GM12878 (cell line): ENCODE measurements around the gene TTLL7. TPM values are rescaled to one million over a fixed set of nuclear protein-coding genes. Genes with fewer than 3 reads are reported as not detected.

Source experiments
- ATAC-seq: fragments of 200-7000 bp; cut with Tn5 transposase; 3 replicates; pipeline ENCODE4 v1.9.1; 2020; ENCODE audit warnings: mild to moderate bottlenecking, moderate library complexity
- BruUV-seq: library from RNA; stranded (reverse); fragments of 400-500 nt; replicated peaks from 2 replicates; lab custom pipeline; 2021; lab: Mats Ljungman, UMichigan
- CTCF ChIA-PET: fragments of 300-600 bp; sonication (Branson Sonifier 250); formaldehyde crosslinking; extraction: SDS; loops from one replicate; lab custom pipeline; 2021; ENCODE audit warnings: inconsistent platforms; lab: Yijun Ruan, JAX
- POLR2A ChIA-PET: fragments of 350-600 bp; formaldehyde crosslinking; extraction: SDS; loops from one replicate; lab custom pipeline; 2021; ENCODE audit warnings: inconsistent platforms; lab: Charles Lee
- RAD21 ChIA-PET: fragments of 300-600 bp; sonication (Branson Sonifier 250); formaldehyde crosslinking; loops from one replicate; lab custom pipeline; 2023; ENCODE audit warnings: antibody characterized with exemption; ENCODE audit not compliant: unreplicated experiment; lab: Charles Lee
- SMC1A ChIA-PET: fragments of 300-600 bp; sonication (Branson Sonifier 250); formaldehyde crosslinking; loops from one replicate; lab custom pipeline; 2023; ENCODE audit not compliant: unreplicated experiment, uncharacterized antibody; lab: Charles Lee
- DNase-seq: peaks from one replicate; pipeline ENCODE4 v3.0.0-alpha.2; 2011; ENCODE audit warnings: low read depth, low spot score
- FAIRE-seq: peaks from 3 replicates; lab custom pipeline; 2011; peaks lifted over from hg19 to GRCh38; lab: Jason Lieb, UNC
- H2AFZ ChIP-seq: 2 replicates; pipeline ENCODE4 v1.6.0; 2011; ENCODE audit warnings: low read depth, low read length, control low read depth; ENCODE audit not compliant: control insufficient read depth
- H3K27ac ChIP-seq: 2 replicates; pipeline ENCODE4 v1.5.1; 2011; ENCODE audit warnings: control low read depth; ENCODE audit not compliant: control insufficient read depth, insufficient read depth
- H3K27me3 ChIP-seq, 2 experiments: replicated peaks in 1 of 2; 2 replicates each; pipeline versions ENCODE4 v1.6.0 to v1.6.1; 2011; ENCODE audit warnings: low read length in 1 of 2; ENCODE audit not compliant: control insufficient read depth in 2 of 2, insufficient read depth in 2 of 2
- H3K36me3 ChIP-seq, 2 experiments: 2 replicates each; pipeline ENCODE4 v1.5.1; 2011; ENCODE audit warnings: low read length in 1 of 2; ENCODE audit not compliant: control insufficient read depth in 2 of 2, insufficient read depth in 2 of 2
- H3K4me1 ChIP-seq: 2 replicates; pipeline ENCODE4 v1.6.1; 2011; ENCODE audit warnings: mild to moderate bottlenecking, low read length, moderate library complexity, mixed read lengths; ENCODE audit not compliant: control insufficient read depth, insufficient read depth
- H3K4me2 ChIP-seq: 2 replicates; pipeline ENCODE4 v1.6.0; 2011; ENCODE audit warnings: control low read depth; ENCODE audit not compliant: control insufficient read depth, insufficient read depth
- H3K4me3 ChIP-seq: fragments of 200-600 bp; sonication (generic); 2 replicates; pipeline ENCODE4 v1.5.1; 2016
- H3K79me2 ChIP-seq: 2 replicates; pipeline ENCODE4 v1.6.0; 2011; ENCODE audit warnings: low read length; ENCODE audit not compliant: control insufficient read depth, insufficient read depth
- H3K9ac ChIP-seq: 2 replicates; pipeline ENCODE4 v1.8.0; 2011; ENCODE audit warnings: low read length, control low read depth, mixed read lengths; ENCODE audit not compliant: control insufficient read depth, insufficient read depth
- H3K9me3 ChIP-seq: replicated peaks from 3 replicates; pipeline ENCODE4 v1.5.1; 2011; ENCODE audit warnings: mild to moderate bottlenecking, low read length; ENCODE audit not compliant: control insufficient read depth, insufficient read depth
- H4K20me1 ChIP-seq: 2 replicates; pipeline ENCODE4 v1.6.0; 2011; ENCODE audit not compliant: control insufficient read depth, insufficient read depth
- CREB1 ChIP-seq: IDR thresholded peaks from 2 replicates; pipeline ENCODE4 v1.6.1; 2012; ENCODE audit warnings: low read depth, mild to moderate bottlenecking, inconsistent platforms
- CREM ChIP-seq: IDR thresholded peaks from 2 replicates; pipeline ENCODE4 v1.6.1; 2014; ENCODE audit warnings: antibody characterized with exemption, low read depth
- CUX1 ChIP-seq: IDR thresholded peaks from 2 replicates; pipeline ENCODE4 v1.6.1; 2012; ENCODE audit warnings: improper control_type of control experiment, low read depth, low read length; ENCODE audit not compliant: insufficient replicate concordance
- E4F1 ChIP-seq: fragments of 450-650 bp; IDR thresholded peaks from 2 replicates; pipeline ENCODE4 v1.6.1; 2018; ENCODE audit warnings: borderline replicate concordance, mild to moderate bottlenecking; ENCODE audit not compliant: partially characterized antibody
- EGR1 ChIP-seq, 2 experiments: IDR thresholded peaks; 1 replicate in 1 of 2; 2 replicates in 1 of 2; pipeline ENCODE4 v1.6.1; 2011 to 2012; ENCODE audit warnings: low read depth in 2 of 2, low read length in 2 of 2, borderline replicate concordance in 1 of 2, mild to moderate bottlenecking in 1 of 2, moderate library complexity in 1 of 2
- EZH2 ChIP-seq: IDR thresholded peaks from 2 replicates; pipeline ENCODE4 v1.6.1; 2012; ENCODE audit warnings: low read depth, mild to moderate bottlenecking, control low read depth, inconsistent platforms, low read length, borderline replicate concordance; ENCODE audit not compliant: control insufficient read depth
- KAT2A ChIP-seq: conservative IDR thresholded peaks from 2 replicates; pipeline ENCODE4 v1.6.1; 2011; ENCODE audit warnings: low read depth, low read length; ENCODE audit not compliant: control insufficient read depth
- MAX ChIP-seq: IDR thresholded peaks from 2 replicates; pipeline ENCODE4 v1.6.1; 2012; ENCODE audit warnings: low read depth, low read length, improper control_type of control experiment
- RELA ChIP-seq: fragments of 450-650 bp; IDR thresholded peaks from 2 replicates; pipeline ENCODE4 v1.8.0; 2014; ENCODE audit warnings: borderline replicate concordance; ENCODE audit not compliant: partially characterized antibody
- SMAD5 ChIP-seq: IDR thresholded peaks from 2 replicates; pipeline ENCODE4 v1.6.1; 2016; ENCODE audit warnings: antibody characterized with exemption, low read depth
- SREBF1 ChIP-seq: IDR thresholded peaks from 2 replicates; pipeline ENCODE4 v1.6.1; 2012; ENCODE audit warnings: mild to moderate bottlenecking, low read length
- SRF ChIP-seq, 2 experiments: IDR thresholded peaks; 2 replicates each; pipeline ENCODE4 v1.6.1; 2011; ENCODE audit warnings: low read depth in 2 of 2, low read length in 2 of 2, mild to moderate bottlenecking in 1 of 2, moderate library complexity in 1 of 2
- WGBS: methylation state at CpG from one replicate; pipeline ENCODE4 v1.1.6; 2016; ENCODE audit warnings: low lambda C conversion rate; ENCODE audit not compliant: insufficient replicate concordance, insufficient coverage; ENCODE audit errors: missing lambda C conversion rate; 5-methylcytosine and 5-hydroxymethylcytosine counted together
- in situ Hi-C: fragments of 300-500 bp; cut with MboI; formaldehyde crosslinking; loops from 9 replicates; pipeline ENCODE4 v1.14.3; 2018; ENCODE audit warnings: mixed read lengths
- intact Hi-C: fragments of 100-400 bp; cut with micrococcal nuclease; formaldehyde crosslinking; loops from one replicate; pipeline ENCODE4 v1.14.2; 2022; ENCODE audit not compliant: unreplicated experiment
- polyA plus RNA-seq, 11 experiments: library from polyadenylated mRNA; depleted of rRNA in 4 of 11; unstranded in 6 of 11; stranded (reverse) in 5 of 11; fragments of >200 nt; fragmentation: Nextera tagmentation in 4 of 11; fragmentation: Illumina TruSeq in 1 of 11; extraction: Ambion mirVana in 4 of 11; extraction: Trizol in 1 of 11; gene quantifications; 1 replicate in 1 of 11; 2 replicates in 10 of 11; pipeline versions ENCODE4 v1.2.1 to v1.2.3, GENCODE V29; 2011 to 2016; ENCODE audit warnings: inconsistent platforms in 2 of 11, missing spikeins in 2 of 11, low read depth in 1 of 11
- total RNA-seq, 4 experiments: library from RNA; depleted of rRNA in 3 of 4; stranded (reverse); fragments of >200 nt in 3 of 4; fragmentation: Illumina TruSeq in 1 of 4; extraction: Trizol in 1 of 4; gene quantifications; 2 replicates each; pipeline versions ENCODE4 v1.2.1 to v1.2.3, GENCODE V29; 2013 to 2021

Gene TTLL7
- total and polyA plus RNA-seq, 10 of the 15 experiments (the other 5 are each of a cell fraction or from before 2014, with no cell fraction given), result 0.03 to 1.4 (median 0.61) TPM

- TF ChIP-seq MAX (no peak), CREB1 (no peak)
Observed at GRCh38 chr1:83954166-83954823, 44.6 kb downstream of the TTLL7 start (continued).

- ChIA-PET SMC1A (no interaction called here), RAD21 (no interaction called here), CTCF (no interaction called here), POLR2A (no interaction called here)
- Histone ChIP-seq H3K4me3 (no peak overlapping the region), H4K20me1 (no peaks in the 10 kb centered on the region), H3K4me1 (no peaks in the 10 kb centered on the region), H3K27ac (no peak overlapping the region), H3K27me3 (no peaks in the 10 kb centered on the region), H3K9ac (no peak overlapping the region), H3K79me2 (no peaks in the 10 kb centered on the region), H2AFZ (no peak overlapping the region), H3K36me3 (no peaks in the 10 kb centered on the region), H3K9me3 (no peaks in the 10 kb centered on the region), H3K4me2 (no peak overlapping the region)
- TF ChIP-seq E4F1, result no peak
- no peak for TF ChIP-seq CREM
- no peak for TF ChIP-seq EZH2
- no peak for TF ChIP-seq CUX1
- TF ChIP-seq SMAD5, result no peak
- no peak for TF ChIP-seq EGR1 (IDR thresholded peaks at IDR 0.05; ENCODE audit: borderline replicate concordance in 1 of 2, low read depth in 2 of 2, low read length in 2 of 2)
- no peak for TF ChIP-seq RELA
- no peak for TF ChIP-seq SRF (IDR thresholded peaks at IDR 0.05; ENCODE audit: low read depth in 2 of 2, low read length in 2 of 2)
- no peak for TF ChIP-seq KAT2A
- no peak for TF ChIP-seq SREBF1
- ATAC-seq, result no peak
- WGBS, result 40% methylated on average over 7 of the region's 7 CpGs
- in situ Hi-C loops (no loop called here), intact Hi-C loops (no loop called here)
- no TSS peak for BruUV-seq
- DNase-seq, result no peak
- no peak for FAIRE-seq
Observed at GRCh38 chr1:83950106-83950661, 48.7 kb downstream of the TTLL7 start.
